Ascending aorta (tissue), 2 donors: Measurements from ENCODE around the gene SYTL3. TPM values are rescaled to one million over a fixed set of nuclear protein-coding genes. Genes with fewer than 3 reads are reported as not detected.

ENCODE experiments used
- DNase-seq, 2 donors: peaks; one replicate each; pipeline ENCODE4 v3.0.0-alpha.2; 2019; ENCODE audit warnings: low spot score in 2 of 2
- H3K27ac ChIP-seq, 2 donors: fragments of 200-600 bp; sonication (generic); one replicate each; pipeline ENCODE4 v1.5.1; 2016 to 2017; ENCODE audit warnings: mild to moderate bottlenecking in 1 of 2
- H3K27me3 ChIP-seq: fragments of 200-600 bp; sonication (generic); one replicate; pipeline ENCODE4 v1.5.1; 2017
- H3K36me3 ChIP-seq, 2 donors: fragments of 200-600 bp; sonication (generic); one replicate each; pipeline ENCODE4 v1.5.1; 2016
- H3K4me1 ChIP-seq, 2 donors: fragments of 200-600 bp; sonication (generic); one replicate each; pipeline ENCODE4 v1.5.1; 2016 to 2017; ENCODE audit warnings: mild to moderate bottlenecking in 1 of 2
- H3K4me3 ChIP-seq, 2 donors: fragments of 200-600 bp; sonication (generic); one replicate each; pipeline ENCODE4 v1.5.1; 2016 to 2017; ENCODE audit warnings: mild to moderate bottlenecking in 1 of 2
- H3K9me3 ChIP-seq, 2 donors: fragments of 200-600 bp; sonication (generic); one replicate each; pipeline ENCODE4 v1.5.1; 2016
- intact Hi-C: fragments of 100-400 bp; cut with DNase I; formaldehyde crosslinking; loops from one replicate; pipeline ENCODE4 v1.15.1; 2023
- total RNA-seq: library from RNA; depleted of rRNA; stranded (reverse); fragments of >200 nt; gene quantifications from one replicate; pipeline ENCODE4 v1.1.0, GENCODE V29; 2016
- TF ChIP-seq, protein P1 (sequence below), 3 experiments: fragments of 200-600 bp in 2 of 3; fragments of 450-650 bp in 1 of 3; sonication (generic) in 2 of 3; IDR thresholded peaks; one replicate each; pipeline ENCODE4 v1.5.1; 2016 to 2019; ENCODE audit warnings: antibody characterized with exemption in 3 of 3, mild to moderate bottlenecking in 1 of 3, moderate library complexity in 1 of 3

The SYTL3 gene
- total RNA-seq, 1 donor from 2014 or later: 4.7 TPM

DNA sequence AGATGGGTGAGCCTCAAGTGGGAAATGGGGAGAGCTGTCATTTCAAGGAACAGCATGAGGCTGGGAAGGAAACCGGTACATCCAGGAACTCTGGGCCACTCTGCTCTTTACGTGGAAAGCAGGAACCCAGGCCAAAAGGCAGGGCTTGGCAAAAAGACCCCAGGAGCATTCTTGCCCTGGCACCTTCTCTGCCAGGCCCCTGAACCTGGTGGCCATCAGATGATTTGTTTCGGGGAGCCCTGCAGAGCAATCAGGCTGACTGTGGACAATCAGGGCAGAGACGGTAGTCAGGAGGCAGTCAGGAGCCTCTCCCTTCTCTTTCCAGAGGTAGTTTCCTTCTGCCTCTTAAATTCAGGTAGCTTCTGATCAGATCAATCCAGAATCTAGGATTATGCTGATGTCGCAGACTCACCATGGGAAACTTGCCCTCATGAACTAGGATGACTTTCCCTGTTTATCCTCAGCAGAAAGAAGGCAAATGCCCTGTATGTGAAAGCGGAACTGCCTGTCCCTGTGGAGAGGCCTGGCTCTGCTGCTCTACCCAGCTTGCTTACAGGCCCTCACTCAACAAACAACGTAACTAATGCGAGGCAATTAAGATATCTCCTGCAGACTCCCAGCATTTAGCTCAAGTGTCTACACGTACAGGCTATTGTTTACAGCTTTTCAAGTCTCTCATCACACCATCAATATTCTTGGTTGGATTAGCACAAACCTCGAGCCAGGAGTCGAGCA lies 132.7 kb downstream of the SYTL3 start:
- no peak for DNase-seq
- H3K27ac ChIP-seq: no peak overlapping the region
- no peaks in the 10 kb centered on the region for H3K27me3 ChIP-seq
- no peaks in the 10 kb centered on the region for H3K9me3 ChIP-seq
- H3K4me1 ChIP-seq: no peaks in the 10 kb centered on the region
- intact Hi-C loops: no loop called here
- H3K36me3 ChIP-seq: peaks cover 50 to 77% of the 10 kb centered on the region in 2 donors
- H3K4me3 ChIP-seq: no peak overlapping the region
- TF ChIP-seq, protein P1, sequence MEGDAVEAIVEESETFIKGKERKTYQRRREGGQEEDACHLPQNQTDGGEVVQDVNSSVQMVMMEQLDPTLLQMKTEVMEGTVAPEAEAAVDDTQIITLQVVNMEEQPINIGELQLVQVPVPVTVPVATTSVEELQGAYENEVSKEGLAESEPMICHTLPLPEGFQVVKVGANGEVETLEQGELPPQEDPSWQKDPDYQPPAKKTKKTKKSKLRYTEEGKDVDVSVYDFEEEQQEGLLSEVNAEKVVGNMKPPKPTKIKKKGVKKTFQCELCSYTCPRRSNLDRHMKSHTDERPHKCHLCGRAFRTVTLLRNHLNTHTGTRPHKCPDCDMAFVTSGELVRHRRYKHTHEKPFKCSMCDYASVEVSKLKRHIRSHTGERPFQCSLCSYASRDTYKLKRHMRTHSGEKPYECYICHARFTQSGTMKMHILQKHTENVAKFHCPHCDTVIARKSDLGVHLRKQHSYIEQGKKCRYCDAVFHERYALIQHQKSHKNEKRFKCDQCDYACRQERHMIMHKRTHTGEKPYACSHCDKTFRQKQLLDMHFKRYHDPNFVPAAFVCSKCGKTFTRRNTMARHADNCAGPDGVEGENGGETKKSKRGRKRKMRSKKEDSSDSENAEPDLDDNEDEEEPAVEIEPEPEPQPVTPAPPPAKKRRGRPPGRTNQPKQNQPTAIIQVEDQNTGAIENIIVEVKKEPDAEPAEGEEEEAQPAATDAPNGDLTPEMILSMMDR (IDR thresholded peaks at IDR 0.05): no peak

DNA sequence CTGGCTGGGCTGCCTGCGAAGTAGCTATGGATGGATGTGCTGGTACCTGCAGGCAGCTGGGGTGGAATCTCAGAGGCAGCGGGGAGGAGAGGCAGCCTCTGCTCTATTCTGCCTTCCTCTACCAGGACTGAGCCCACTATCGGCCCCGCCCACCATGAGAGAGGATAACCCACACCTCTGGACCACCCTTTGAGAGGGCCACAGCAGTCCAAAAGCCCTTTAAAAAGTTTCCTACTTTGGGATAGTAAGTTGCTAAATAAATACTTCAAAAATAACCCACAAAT lies 133.3 kb downstream of the SYTL3 start:
- DNase-seq: peak in 1 of 2 donors; percentile 50
- intact Hi-C loops: no loop called here
- TF ChIP-seq, protein P1 (IDR thresholded peaks at IDR 0.05): no peak
- Histone ChIP-seq H3K27me3 (no peaks in the 10 kb centered on the region), H3K9me3 (no peaks in the 10 kb centered on the region), H3K4me1 (no peaks in the 10 kb centered on the region), H3K36me3 (peaks cover 50 to 77% of the 10 kb centered on the region in 2 donors), H3K27ac (no peak overlapping the region), H3K4me3 (no peak overlapping the region)

DNA sequence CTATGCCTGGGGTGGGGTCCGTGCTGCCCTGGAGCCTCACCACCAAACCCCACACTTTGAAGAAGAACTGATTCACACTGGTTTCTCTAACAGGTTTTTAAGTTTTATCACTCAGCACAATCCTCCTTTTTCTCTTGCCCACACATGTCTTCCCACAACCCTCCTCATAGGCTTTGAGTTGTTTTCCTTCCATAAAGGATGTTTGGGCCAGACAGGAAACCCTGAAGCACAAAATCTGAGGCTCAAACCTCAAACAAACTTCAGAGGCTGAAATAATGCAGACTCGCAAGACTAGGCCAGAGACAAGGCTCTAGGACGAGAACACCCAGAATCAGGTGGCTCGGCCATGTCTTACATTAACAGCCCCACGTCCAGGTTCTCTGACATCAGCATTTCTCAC lies 134.0 kb downstream of the SYTL3 start:
- peak in 1 of 2 donors; percentile 2 for DNase-seq
- no peaks in the 10 kb centered on the region for H3K27me3 ChIP-seq
- H3K36me3 ChIP-seq: peaks cover 52 to 83% of the 10 kb centered on the region in 2 donors
- H3K9me3 ChIP-seq: no peaks in the 10 kb centered on the region
- H3K27ac ChIP-seq: no peak overlapping the region
- TF ChIP-seq, protein P1 (IDR thresholded peaks at IDR 0.05): no peak
- H3K4me1 ChIP-seq: no peaks in the 10 kb centered on the region
- intact Hi-C loops: no loop called here
- H3K4me3 ChIP-seq: no peak overlapping the region

DNA sequence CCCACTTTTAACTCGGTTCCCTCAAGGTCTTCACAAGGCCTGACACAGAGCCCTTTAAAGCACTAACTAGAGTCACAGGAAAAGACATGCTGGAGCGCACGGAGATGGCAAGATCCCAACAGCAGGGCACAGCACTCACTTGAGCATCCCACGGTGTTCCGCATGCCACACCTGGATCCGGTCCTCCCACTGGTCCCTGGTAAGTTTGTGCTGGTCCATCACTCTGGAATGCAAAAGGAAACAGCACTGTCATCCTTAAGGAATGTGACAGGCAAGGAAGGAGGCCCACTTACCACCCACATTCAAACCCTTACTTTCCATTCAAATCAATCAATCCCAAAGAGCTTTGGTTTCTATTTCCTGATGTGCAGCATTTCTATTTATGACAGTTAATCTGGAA lies 134.7 kb downstream of the SYTL3 start:
- TF ChIP-seq, protein P1 (IDR thresholded peaks at IDR 0.05): no peak
- Histone ChIP-seq H3K4me3 (no peak overlapping the region), H3K36me3 (peaks cover 53 to 85% of the 10 kb centered on the region in 2 donors), H3K9me3 (no peaks in the 10 kb centered on the region), H3K27me3 (no peaks in the 10 kb centered on the region), H3K4me1 (no peaks in the 10 kb centered on the region), H3K27ac (no peak overlapping the region)
- DNase-seq: no peak
- intact Hi-C loops: no loop called here

DNA sequence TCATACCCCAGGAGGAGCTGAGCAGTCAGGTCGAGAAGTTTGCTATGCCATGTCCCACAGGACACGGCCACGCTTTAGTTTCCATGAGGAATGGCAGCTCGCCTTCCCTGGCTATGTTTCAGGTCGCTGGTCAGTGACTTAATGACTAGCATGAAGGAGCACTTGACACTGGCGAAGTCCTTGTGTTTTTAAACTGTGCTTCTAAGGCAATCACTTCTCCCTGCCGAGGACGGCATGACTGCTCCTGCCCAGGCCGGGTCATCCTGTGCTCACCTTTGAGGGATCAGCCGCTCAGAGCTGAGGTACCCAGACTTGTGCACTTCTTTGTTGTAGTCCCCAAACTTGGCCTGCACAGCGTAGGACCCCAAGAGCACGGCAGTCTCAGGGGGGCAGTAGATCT lies 135.2 kb downstream of the SYTL3 start:
- DNase-seq: peak in 1 of 2 donors; percentile 55
- peaks cover 53 to 85% of the 10 kb centered on the region in 2 donors for H3K36me3 ChIP-seq
- no peak overlapping the region for H3K4me3 ChIP-seq
- H3K27me3 ChIP-seq: no peaks in the 10 kb centered on the region
- TF ChIP-seq, protein P1 (IDR thresholded peaks at IDR 0.05): no peak
- no peaks in the 10 kb centered on the region for H3K4me1 ChIP-seq
- no peaks in the 10 kb centered on the region for H3K9me3 ChIP-seq
- H3K27ac ChIP-seq: no peak overlapping the region
- intact Hi-C loops: no loop called here
